ENCODE results near the gene DNAJA4.

GRCh38 chr15:78312536-78312935, 48.2 kb downstream of the DNAJA4 start:
- TF ChIP-seq TAF1 (IDR thresholded peaks at IDR 0.05; ENCODE audit: borderline replicate concordance, low read depth, low read length) = no peak
- TF ChIP-seq POLR2A (IDR thresholded peaks at IDR 0.05; ENCODE audit: low read depth, low read length) = no peak
